ENCODE results near the gene NDUFAF5. TPM values are rescaled to one million over a fixed set of nuclear protein-coding genes. Genes with fewer than 3 reads are reported as not detected.

The NDUFAF5 gene
- total and polyA plus RNA-seq, 8 donors = 6.6 to 21.9 (median 9.9) TPM

DNA sequence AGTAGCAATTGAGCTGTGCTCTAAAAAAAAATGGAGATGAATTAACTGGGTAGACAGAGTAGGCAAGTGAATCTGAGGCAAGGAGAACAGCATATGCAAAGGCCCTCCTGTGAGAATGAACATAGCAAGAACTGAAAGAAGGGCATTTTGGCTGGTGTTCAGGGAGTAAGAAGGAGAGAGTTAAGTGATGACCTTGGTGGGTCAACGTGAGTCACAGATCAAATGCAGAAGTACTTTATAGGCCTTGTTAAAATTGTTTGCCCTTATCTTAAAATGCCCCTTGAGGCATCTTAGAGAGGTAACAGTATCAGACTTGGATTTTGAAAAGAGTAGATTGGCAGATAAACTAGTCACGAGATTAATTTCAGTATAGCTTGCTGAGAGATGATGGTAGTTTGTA is 24.5 kb downstream of the NDUFAF5 start:
- Histone ChIP-seq H3K27me3 (no peaks in the 10 kb centered on the region), H3K27ac (no peak overlapping the region), H3K9me3 (no peaks in the 10 kb centered on the region), H3K4me3 (no peak overlapping the region), H3K36me3 (peaks cover 0 to 37% (median 32%) of the 10 kb centered on the region in 3 donors), H3K4me1 (no peaks in the 10 kb centered on the region)
- 59 to 68% methylated on average over 2 of the region's 2 CpGs for WGBS, 2 donors
- intact Hi-C loops (cut with DNase I) = no loop called here
- FAIRE-seq (no peak), DNase-seq (no peak), ATAC-seq (no peak)
- TF ChIP-seq, protein P1, sequence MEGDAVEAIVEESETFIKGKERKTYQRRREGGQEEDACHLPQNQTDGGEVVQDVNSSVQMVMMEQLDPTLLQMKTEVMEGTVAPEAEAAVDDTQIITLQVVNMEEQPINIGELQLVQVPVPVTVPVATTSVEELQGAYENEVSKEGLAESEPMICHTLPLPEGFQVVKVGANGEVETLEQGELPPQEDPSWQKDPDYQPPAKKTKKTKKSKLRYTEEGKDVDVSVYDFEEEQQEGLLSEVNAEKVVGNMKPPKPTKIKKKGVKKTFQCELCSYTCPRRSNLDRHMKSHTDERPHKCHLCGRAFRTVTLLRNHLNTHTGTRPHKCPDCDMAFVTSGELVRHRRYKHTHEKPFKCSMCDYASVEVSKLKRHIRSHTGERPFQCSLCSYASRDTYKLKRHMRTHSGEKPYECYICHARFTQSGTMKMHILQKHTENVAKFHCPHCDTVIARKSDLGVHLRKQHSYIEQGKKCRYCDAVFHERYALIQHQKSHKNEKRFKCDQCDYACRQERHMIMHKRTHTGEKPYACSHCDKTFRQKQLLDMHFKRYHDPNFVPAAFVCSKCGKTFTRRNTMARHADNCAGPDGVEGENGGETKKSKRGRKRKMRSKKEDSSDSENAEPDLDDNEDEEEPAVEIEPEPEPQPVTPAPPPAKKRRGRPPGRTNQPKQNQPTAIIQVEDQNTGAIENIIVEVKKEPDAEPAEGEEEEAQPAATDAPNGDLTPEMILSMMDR (IDR thresholded peaks at IDR 0.05) = no peak

DNA sequence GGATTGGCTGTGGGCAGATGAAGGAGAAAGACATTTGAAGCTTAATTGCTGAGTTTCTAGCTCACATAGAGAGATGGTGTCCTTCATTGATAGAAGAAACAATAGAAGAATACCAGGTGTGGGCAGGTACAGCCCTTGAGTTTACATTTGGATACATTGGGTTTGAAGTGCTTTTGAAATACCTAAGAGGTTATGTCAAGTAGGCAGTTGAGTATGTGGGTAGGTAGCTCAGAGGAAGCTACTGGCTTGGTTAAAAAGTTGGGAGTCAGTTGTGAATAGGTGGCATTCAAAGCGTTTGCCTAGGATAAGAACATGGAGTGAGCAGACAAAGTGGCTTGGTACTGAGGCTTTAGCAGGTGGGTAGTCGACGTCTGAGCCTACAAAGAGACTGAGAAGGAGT is 25.0 kb downstream of the NDUFAF5 start:
- 87 to 92% methylated on average over 3 of the region's 3 CpGs for WGBS, 2 donors
- ATAC-seq = no peak
- intact Hi-C loops (cut with DNase I) = no loop called here
- no peak for DNase-seq
- Histone ChIP-seq H3K4me3 (no peak overlapping the region), H3K27ac (no peak overlapping the region), H3K36me3 (peaks cover 0 to 42% (median 32%) of the 10 kb centered on the region in 3 donors), H3K27me3 (no peaks in the 10 kb centered on the region), H3K4me1 (no peaks in the 10 kb centered on the region), H3K9me3 (no peaks in the 10 kb centered on the region)
- TF ChIP-seq, protein P1 (IDR thresholded peaks at IDR 0.05) = no peak
- FAIRE-seq = no peak

DNA sequence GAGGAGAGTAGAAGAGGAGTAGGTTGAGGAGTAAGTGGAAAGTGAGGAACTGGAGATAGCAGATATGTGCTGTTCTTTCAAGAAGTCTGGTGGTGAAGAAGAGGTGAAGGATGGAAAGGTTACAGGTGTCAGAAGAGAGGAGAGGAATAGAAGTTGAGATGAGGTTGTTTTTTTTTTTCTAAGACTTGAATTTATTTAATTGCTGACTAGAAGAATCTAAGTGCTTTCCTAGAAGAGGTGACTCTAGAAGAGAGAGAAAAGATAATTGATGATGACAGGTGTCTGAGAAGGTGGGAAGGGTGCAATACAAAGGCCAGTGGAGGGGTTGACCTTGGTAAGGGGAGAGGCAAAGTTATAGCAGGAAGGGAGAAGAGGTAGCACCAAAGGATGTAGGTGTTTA is 25.6 kb downstream of the NDUFAF5 start:
- Histone ChIP-seq H3K9me3 (no peaks in the 10 kb centered on the region), H3K36me3 (peaks cover 0 to 48% (median 29%) of the 10 kb centered on the region in 3 donors), H3K4me1 (no peaks in the 10 kb centered on the region), H3K27me3 (no peaks in the 10 kb centered on the region), H3K27ac (no peak overlapping the region), H3K4me3 (no peak overlapping the region)
- intact Hi-C loops (cut with DNase I) = no loop called here
- FAIRE-seq (no peak), DNase-seq (no peak), ATAC-seq (no peak)
- TF ChIP-seq, protein P1 (IDR thresholded peaks at IDR 0.05) = no peak

DNA sequence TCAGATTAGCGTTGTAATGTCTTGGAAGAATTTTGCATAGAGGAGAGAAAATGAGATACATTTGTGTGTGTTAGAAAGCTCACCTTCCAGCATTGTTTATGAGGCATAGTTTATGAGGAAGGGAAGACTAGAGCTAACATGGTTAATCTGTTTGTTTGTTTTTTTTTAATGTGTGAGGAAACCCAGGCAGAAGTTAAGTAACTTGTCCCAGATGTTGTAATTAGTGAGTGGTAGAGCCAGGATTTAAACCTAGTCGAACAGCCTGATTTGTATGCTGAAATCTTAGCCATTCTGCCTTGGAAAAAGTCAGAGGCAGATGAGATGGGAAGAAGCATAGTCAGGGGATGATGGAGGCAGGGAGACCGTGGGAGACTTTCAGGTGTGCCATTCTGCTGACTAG is 29.1 kb downstream of the NDUFAF5 start:
- TF ChIP-seq, protein P1 (IDR thresholded peaks at IDR 0.05) = no peak
- intact Hi-C loops (cut with DNase I) = no loop called here
- ATAC-seq (no peak), FAIRE-seq (no peak), DNase-seq (no peak)
- WGBS, 2 donors = 38 to 48% methylated on average over 3 of the region's 3 CpGs
- H3K36me3 ChIP-seq = peaks cover 0 to 56% (median 26%) of the 10 kb centered on the region in 3 donors
- H3K4me1 ChIP-seq = no peaks in the 10 kb centered on the region
- no peaks in the 10 kb centered on the region for H3K9me3 ChIP-seq
- no peak overlapping the region for H3K27ac ChIP-seq
- no peak overlapping the region for H3K4me3 ChIP-seq
- no peaks in the 10 kb centered on the region for H3K27me3 ChIP-seq

DNA sequence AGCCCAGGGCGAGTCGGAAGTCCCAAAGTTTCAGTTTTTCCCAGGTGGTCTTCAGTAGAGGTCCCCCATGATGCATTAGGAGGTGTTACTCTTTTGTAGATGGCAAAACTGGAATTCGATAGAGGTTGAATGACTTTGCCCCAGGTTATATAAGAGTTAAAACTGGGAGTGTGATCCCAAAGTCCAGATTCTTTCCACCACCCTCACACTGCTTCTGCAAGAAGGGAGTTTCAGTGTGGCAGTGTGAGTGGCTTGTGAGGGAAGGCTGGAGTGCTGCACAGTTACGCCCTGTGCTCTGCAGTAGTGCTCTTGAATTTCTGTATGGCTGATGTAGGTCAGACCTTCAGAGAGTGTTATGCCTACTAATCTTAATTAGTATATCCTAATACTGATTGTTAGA is 29.8 kb downstream of the NDUFAF5 start:
- no peak for DNase-seq
- no peak overlapping the region for H3K27ac ChIP-seq
- ATAC-seq = no peak
- no peak overlapping the region for H3K4me3 ChIP-seq
- H3K9me3 ChIP-seq = no peaks in the 10 kb centered on the region
- peaks cover 0 to 48% (median 19%) of the 10 kb centered on the region in 3 donors for H3K36me3 ChIP-seq
- intact Hi-C loops (cut with DNase I) = no loop called here
- peaks cover 0 to 2% (median 0%) of the 10 kb centered on the region in 3 donors for H3K4me1 ChIP-seq
- H3K27me3 ChIP-seq = no peaks in the 10 kb centered on the region
- no peak for FAIRE-seq
- 80 to 81% methylated on average over 4 of the region's 4 CpGs for WGBS, 2 donors
- TF ChIP-seq, protein P1 (IDR thresholded peaks at IDR 0.05) = no peak

Data from pancreas (tissue), 10 donors.